HG03108 (cell line): ENCODE data around the gene TMEM139.
"Not testable (repeated sequence)": the region's sequence is repeated elsewhere in the genome, so short reads cannot be mapped to it uniquely, and the experiment has no call there.

Source experiments
- ATAC-seq: cut with Tn5 transposase; IDR thresholded peaks from one replicate; pipeline ENCODE4 v1.9.1; 2021; ENCODE audit warnings: moderate library complexity; ENCODE audit not compliant: unreplicated experiment

The TMEM139 gene

DNA sequence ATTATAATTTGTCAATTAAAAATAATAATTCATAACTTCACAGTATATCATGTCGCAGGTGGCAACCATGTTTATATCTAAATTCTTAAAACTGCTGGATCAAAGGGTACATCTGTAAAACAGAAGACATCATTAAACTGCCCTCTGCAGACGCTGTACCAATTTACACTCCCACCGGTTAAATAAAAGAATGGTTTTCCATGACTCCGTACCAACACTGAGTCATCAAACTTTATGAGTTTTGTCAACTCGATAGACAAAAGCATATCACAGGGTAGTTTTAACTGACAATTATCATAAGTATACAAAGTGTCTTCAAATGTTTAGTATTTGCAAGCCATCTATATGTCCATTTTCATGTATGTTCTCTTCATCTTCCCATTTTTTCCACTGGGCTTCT lies 27.3 kb upstream of the TMEM139 start:
- no peak for ATAC-seq

DNA sequence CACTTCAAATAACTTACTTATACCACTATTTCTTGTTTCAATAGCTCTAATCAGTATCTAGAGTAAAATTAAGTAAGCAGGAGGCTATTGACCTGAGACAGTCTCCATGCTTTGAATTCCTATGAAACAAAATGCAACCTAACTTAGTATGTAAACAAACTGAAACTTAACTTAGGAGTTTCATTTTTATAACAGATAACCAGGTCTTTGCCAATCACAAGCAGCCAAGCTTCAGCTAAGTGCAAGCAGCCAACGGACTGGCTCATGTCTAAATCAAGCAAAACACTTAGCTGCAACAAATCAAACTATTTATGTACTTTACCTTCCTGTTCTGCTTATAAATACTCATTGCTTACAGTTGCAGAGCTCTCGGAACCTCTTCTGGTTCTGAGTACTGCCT lies 25.9 kb upstream of the TMEM139 start:
- ATAC-seq: no peak

DNA sequence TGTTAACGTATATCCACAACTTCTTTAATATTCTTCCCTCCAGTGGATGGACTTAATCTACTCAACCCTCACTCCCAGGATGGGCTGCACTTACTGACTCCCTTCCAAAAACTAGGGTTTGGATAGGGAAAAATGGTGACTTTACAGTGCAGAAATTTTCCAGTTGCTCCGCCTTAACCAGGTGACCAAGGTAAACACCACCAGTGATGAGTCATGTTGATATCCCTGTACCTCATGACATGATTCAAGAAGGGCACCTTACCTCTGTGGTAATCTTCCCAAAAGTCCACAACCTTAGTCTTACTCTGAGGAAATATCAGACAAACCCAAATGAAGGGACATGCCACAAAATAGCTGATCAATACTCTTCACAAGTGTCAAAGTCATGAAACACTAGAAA lies 25.0 kb upstream of the TMEM139 start:
- no peak for ATAC-seq

DNA sequence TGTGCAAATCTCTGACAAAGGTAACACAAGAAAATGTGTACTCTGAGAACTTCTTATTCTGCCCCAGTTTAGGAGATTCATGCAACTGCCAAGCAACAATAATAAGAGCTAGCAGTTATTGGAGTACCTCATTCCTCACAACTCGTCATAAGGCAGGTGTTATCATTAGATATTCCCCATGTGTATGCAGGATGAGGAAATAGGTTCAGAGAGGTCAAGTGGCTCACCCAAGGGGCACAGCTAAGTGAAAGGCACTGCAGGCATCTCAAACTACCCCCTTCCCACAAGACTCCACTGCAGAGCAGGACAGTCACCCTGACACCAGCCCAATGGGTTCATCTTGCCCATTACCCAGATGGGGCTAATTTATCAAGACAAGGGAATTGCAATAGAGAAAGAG lies 22.9 kb upstream of the TMEM139 start:
- no peak for ATAC-seq

DNA sequence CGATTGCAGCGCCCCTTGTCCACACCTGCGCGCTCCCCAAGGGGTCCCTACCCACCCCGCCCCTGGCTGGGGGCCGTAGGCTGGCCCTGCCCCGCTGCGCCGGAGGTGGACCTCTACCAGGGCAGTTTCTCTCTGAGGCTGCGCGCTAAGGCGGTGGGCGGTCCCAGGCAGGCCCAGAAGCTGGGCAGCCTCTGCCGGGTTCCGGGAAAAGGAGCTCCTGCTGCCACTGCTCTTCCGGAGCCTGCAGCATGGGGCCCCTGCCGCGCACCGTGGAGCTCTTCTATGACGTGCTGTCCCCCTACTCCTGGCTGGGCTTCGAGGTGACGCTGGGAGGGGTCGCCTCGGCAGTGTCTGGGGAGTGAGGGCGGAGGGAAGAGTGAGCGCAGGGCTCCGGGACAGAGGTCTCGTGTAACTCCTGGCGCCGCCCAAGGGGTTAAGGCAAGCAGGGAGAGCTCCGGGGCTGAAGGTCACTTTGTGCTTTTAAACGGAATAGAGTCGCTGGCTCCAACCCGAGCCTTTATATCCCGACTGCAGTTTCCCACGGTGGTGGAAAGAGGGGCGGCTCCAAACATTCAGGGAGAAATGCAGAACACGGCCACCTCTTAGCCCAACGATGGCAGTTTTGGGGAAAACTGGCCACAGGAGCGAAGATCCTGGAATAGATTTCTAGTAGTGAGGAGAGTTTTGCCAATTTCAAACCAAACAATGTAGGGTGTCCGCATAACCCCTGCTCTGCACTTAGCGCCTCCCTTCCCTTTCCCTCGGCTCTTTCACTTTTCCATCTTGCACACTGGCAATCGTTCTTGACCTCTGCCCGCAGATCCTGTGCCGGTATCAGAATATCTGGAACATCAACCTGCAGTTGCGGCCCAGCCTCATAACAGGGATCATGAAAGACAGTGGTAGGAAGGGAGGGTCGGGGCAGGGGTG lies 21.2 kb upstream of the TMEM139 start, which contains the start of gene GSTK1:
TSS of gene GSTK1 (plus strand) at position 176 of the 930 bp plus-strand sequence. CDS start at position 249, 73 bp downstream.
- peak; percentile 98 for ATAC-seq

DNA sequence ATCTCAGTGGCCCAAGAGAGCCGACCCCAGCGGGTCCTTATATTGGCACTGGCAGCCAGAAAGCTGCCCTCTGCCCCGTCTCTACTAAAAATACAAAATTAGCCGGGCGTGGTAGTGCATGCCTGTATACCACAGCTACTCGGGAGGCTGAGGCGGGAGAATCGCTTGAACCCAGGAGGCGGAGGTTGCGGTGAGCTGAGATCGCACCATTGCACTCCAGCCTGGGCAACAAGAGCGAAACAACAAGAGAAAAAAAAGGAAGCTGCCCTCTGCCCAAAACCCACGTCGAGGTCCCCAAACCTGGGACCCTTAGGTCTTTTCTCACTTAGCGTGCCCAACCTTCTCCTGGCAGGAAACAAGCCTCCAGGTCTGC lies 20.6 kb upstream of the TMEM139 start:
- not testable (repeated sequence) for ATAC-seq

DNA sequence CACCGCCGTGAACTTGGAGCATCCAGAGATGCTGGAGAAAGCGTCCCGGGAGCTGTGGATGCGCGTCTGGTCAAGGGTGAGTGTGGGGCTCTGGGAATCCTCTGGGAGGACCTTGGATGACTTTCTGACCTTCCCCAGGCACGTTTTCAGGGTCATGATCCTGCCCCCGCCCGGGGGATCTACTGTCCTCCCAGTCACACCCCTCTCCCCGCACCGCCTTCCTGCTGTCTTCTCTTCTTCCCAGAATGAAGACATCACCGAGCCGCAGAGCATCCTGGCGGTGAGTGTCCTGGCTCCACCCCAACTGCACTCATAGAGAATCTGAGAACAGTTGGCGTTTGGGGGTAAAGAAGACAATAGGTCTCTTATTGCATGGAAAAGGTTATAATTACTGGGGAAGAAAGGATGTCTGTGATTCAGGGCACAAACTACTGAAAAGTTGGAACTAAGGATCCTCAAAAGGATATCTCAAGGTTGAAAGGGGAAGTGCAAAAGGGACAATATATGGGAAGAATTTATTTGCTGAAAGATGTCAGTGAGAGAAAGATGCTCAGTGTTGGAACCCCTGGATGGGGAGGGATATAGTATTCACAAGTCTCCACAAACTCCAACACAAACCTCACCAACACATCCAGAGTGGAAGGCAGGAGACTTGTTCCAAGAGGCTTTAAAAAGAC lies 19.6 kb upstream of the TMEM139 start:
- no peak for ATAC-seq

DNA sequence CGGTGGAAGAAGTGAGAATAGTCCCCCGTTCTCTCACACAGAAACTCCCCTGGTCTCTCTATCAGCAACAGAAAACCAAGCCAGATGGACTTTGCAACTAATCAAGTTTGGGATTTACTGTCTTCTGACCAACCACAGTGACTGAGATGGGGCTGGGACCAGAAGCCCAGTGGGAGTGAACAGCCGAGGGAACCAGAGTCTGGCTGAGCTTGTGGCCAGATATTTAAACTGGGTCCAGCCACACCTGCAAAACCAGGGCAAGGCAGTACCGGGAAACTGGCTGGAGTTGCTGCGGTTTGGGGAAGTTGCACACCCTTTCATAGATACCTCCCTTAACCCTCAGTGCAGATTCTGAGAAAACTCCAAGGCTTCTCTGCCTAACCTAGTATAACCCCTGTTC lies 15.5 kb upstream of the TMEM139 start:
- no peak for ATAC-seq

DNA sequence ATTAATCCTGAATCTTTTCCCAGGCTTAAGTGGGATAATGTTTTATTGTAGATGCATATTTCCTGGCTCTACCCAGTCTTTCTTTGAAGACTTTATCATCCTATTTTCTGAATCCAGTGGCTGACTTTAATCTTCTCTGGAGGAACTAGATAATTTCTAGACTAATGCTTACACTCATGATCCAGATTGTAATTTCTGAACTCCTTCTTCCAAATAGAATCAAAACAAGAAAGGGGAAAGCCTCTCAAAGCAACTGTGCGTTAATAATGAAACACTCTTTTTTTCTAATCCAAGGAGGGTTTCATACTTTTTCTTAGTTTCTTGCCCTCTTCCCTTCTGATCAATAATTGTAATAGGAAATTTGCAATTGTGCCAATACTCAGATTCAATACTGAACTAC lies 13.5 kb upstream of the TMEM139 start:
- no peak for ATAC-seq

DNA sequence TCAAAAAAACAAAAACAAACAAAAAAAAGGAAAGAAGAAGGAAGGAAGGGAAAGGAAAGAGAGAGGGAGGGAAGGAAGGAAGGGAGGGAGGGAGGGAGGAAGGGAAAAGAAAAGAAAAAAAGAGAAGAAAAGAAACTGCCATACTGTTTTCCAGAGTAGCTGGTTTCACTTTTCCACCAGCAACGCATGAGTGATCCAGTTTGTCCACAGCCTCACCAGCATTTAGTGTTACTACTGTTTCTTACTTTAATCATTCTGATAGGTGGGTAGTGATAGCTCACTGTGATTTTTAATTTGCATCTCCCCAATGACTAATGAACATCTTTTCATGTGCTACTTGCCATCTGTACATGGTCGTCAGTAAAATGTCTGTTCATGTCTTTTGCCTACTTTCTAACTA lies 11.9 kb upstream of the TMEM139 start:
- ATAC-seq: no peak

DNA sequence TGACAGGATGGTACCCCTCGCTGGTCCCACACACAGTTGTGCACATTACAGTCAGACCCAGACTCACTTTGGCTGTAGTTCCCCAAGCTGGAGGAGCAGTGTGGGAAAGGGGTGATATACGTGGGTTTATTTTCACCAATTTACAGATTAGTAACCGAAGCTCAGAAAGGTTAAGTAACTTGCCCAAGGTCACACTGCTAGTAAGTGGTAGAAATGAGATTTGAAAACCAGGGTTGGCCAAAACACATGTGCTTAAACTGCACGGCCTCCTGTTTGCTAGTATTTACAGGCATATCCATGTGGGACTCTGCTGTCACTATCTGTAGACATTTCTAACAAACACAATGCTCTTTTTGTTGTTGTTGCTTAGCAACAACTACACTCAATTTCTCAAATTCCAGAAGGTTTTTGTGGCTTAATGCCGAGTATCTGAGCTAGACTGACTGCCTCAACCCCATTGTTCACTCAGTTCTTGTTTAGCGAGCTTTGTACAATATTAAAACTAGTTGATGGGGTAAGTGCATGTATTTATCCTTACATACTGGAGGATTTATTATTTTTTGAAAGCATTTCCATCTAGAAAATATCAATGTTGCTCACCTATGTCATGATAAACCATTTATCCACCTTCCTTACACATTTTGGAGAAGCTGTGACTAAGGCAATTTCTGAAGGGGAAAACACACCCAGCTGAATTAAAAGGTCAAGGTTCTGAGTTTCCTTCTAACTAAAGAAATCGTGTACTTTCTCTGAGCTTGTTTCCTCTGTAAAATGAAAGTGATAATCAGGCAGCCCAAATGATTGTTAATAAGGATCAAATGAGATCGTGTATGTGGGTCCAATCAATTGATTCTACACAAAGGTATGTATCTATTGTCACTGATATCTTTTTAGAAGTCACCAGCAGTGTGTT lies 5.3 kb upstream of the TMEM139 start:
- peak; percentile 54 for ATAC-seq

DNA sequence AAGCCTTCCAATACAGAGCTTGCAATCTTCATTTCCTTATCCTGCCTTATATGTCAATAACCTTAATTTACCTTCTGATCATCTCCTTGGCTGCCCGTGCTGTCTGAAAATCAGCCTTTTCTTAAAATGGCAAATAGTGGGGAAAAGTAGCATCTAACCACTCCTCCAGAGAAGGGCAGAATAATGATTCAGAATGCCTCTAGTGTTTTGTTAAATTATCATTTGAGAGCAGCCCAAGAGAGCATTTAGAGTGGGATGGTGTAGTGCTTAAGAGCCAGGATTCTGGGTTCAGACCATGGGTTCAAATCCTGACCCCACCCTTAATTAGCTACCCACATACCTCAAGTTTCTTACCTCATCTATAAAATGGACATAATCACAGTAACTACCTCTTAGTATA lies 4.6 kb upstream of the TMEM139 start:
- ATAC-seq: no peak

DNA sequence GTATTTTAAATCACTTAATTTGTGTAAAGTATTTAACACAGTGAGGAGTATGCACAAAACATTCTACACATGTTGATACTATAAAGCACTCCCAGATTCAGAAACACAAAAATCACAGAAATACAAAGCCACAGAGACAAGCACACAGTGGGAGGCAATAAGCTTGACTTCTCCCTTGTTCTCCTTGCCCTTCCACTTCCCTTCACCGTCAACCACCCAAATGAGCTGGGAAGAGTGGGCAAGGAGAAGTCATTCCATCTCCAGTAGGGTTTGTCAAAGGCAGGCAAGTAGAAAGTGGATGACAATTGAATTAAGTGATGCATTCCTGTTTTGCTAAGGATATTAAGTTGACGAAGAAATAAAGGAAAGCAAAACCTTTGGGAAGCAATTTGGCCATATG lies 4.2 kb upstream of the TMEM139 start:
- no peak for ATAC-seq

DNA sequence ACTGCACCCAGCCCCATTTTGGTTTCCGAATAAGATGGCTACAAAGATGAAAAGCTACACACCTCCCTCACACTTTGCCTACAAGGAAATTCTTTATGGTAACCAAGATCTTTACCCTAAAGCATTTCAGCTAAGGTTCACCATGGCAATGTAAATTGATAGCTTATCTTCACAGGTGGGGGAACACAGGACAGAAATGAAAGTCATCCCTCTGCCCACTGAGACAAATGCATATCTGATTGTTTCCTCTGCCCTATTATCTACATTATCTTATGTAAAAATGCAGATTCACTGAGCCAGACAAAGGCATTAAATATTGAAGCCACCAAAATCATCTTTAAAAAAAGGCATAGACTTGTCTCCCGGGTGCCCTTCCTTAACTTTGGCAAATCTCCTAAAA lies 3.2 kb upstream of the TMEM139 start:
- ATAC-seq: no peak

DNA sequence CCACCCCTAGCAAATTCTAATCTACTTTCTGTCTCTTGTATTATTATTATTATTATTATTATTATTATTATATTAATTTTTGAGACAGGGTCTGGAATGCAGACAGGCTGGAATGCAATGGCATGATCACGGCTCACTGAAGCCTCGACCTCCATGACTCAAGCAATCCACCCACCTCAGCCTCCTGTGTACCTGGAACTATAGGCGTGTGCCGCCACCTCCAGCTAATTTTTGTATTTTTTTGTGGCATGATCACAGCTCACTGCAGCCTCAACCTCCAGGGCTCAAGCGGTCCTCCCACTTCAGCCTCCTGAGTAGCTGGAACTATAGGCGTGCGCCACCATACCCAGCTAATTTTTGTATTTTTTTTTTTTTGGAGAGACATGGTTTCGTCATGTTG lies 2.6 kb upstream of the TMEM139 start:
- no peak for ATAC-seq

DNA sequence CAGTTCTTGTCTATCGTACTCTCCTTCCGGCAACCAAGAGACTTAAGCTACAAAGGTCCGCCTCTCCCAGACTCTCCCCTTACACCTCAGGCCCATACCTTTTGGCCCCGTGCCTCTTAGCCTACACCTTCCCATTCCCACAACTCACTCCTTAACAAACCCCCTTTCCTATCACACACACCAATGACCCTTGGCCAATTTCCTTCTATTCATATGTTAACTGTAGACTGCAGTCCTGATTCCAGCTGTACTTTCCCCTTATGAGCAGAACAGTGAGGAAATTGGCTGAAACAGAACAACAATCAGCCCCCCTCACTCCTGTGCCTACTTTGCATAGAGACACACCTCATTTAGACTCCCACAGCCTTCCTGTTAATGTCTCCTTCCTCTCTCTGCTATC lies 1.4 kb upstream of the TMEM139 start:
- ATAC-seq: no peak

DNA sequence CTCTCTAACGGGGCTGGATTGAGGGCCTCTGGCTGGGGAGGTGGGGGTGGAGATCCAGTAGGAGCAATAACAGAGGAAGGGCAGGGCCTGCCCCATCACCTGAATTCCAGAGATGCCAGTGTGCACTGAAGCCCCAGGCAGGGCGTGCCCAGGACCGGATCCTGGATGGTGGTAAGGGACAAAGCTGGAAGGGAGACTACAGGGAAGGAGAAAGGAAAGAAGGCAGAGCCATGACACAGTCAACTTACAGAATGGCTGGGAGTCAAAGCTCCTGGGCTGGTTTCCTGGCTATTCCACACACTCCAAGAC lies 666 bp downstream of the TMEM139 start:
- ATAC-seq: no peak

DNA sequence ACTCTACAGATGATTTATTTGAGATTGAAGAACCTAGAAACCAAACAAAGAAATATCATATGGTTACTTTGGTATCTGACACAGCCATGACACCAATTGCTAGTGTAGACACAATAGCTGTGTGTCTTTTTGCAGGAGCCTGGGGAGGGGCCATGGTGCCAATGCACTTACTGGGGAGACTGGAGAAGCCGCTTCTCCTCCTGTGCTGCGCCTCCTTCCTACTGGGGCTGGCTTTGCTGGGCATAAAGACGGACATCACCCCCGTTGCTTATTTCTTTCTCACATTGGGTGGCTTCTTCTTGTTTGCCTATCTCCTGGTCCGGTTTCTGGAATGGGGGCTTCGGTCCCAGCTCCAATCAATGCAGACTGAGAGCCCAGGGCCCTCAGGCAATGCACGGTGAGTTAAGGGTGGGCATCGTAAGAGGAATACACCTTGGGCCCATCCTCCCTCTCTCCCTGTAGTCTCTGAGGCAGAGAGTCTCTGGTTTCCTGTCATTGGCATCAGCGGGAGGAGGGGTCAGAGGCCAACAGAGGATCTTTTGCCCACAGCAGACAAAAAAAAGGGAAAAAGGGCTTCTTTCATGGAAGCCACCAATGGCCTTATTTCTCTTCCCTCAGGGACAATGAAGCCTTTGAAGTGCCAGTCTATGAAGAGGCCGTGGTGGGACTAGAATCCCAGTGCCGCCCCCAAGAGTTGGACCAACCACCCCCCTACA lies 1.2 kb downstream of the TMEM139 start:
- no peak for ATAC-seq

DNA sequence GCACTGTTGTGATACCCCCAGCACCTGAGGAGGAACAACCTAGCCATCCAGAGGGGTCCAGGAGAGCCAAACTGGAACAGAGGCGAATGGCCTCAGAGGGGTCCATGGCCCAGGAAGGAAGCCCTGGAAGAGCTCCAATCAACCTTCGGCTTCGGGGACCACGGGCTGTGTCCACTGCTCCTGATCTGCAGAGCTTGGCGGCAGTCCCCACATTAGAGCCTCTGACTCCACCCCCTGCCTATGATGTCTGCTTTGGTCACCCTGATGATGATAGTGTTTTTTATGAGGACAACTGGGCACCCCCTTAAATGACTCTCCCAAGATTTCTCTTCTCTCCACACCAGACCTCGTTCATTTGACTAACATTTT lies 1.7 kb downstream of the TMEM139 start:
- ATAC-seq: no peak

DNA sequence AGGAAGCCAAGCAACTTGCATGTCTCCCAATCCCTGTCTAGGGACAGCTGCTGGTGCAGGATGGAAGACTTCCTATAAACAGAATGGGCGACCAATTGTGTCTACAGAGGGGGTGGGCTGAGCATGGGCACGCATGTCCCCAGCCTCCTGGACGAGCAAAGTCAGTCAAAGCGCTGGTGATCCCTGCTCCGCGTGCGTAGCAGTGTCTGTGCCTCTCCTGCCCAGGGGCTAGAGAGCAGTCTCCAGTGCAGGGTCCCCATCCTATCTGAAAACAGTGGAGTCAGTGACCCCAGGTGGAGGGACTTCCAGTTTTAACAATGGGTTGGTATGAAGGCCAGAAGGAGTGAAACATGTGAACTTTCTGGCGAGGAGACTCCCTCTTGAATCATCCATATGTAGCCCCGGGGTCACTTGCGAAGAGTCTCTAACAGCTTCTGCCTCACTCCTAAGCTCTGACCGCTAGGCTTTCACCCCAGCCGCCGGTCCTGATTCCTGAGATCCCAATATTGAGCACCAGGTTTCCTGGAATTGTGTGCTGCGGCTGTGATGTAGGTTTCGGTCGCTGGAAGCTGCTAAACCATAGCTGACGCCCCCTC lies 2.7 kb downstream of the TMEM139 start:
- no peak for ATAC-seq
